Measurements from ENCODE around the gene BOK.

Gene BOK

GRCh38 chr2:241598061-241598460 lies 39.5 kb downstream of the BOK start:
- no peak for DNase-seq (ENCODE audit: low read depth in 2 of 3, low spot score in 1 of 3)

- no peak for DNase-seq (ENCODE audit: low read depth in 2 of 3, low spot score in 1 of 3)
Measured at GRCh38 chr2:241598487-241598886, 39.9 kb downstream of the BOK start.

- DNase-seq (ENCODE audit: low read depth in 2 of 3, low spot score in 1 of 3) = no peak
Measured at GRCh38 chr2:241599615-241600014, 41.1 kb downstream of the BOK start.

- DNase-seq (ENCODE audit: low read depth in 2 of 3, low spot score in 1 of 3) = no peak
Measured at GRCh38 chr2:241601841-241602240, 43.3 kb downstream of the BOK start.

- no peak for DNase-seq (ENCODE audit: low read depth in 2 of 3, low spot score in 1 of 3)
Measured at GRCh38 chr2:241602720-241603119, 44.2 kb downstream of the BOK start.

- no peak for DNase-seq (ENCODE audit: low read depth in 2 of 3, low spot score in 1 of 3)
Measured at GRCh38 chr2:241603686-241604085, 45.1 kb downstream of the BOK start.

- DNase-seq (ENCODE audit: low read depth in 2 of 3, low spot score in 1 of 3) = no peak
Measured at GRCh38 chr2:241606186-241606585, 47.6 kb downstream of the BOK start.

GRCh38 chr2:241607162-241607885 lies 48.8 kb downstream of the BOK start:
- no peak for DNase-seq (ENCODE audit: low read depth in 2 of 3, low spot score in 1 of 3)

- no peak for DNase-seq (ENCODE audit: low read depth in 2 of 3, low spot score in 1 of 3)
Measured at GRCh38 chr2:241608881-241609280, 50.3 kb downstream of the BOK start.

- DNase-seq (ENCODE audit: low read depth in 2 of 3, low spot score in 1 of 3) = peak; percentile 79 to 85 (median 82)
Measured at GRCh38 chr2:241609859-241610793, 51.6 kb downstream of the BOK start.

- DNase-seq (ENCODE audit: low read depth in 2 of 3, low spot score in 1 of 3) = no peak
Measured at GRCh38 chr2:241611062-241611461, 52.5 kb downstream of the BOK start.

- DNase-seq (ENCODE audit: low read depth in 2 of 3, low spot score in 1 of 3) = no peak
Measured at GRCh38 chr2:241612156-241613016, 53.8 kb downstream of the BOK start.

GRCh38 chr2:241613017-241613780 lies 54.7 kb downstream of the BOK start:
- no peak for DNase-seq (ENCODE audit: low read depth in 2 of 3, low spot score in 1 of 3)

- no peak for DNase-seq (ENCODE audit: low read depth in 2 of 3, low spot score in 1 of 3)
Measured at GRCh38 chr2:241615041-241615440, 56.5 kb downstream of the BOK start.

- DNase-seq (ENCODE audit: low read depth in 2 of 3, low spot score in 1 of 3) = no peak
Measured at GRCh38 chr2:241615522-241616052, 57.0 kb downstream of the BOK start.

GRCh38 chr2:241616168-241617125 lies 57.9 kb downstream of the BOK start:
- DNase-seq (ENCODE audit: low read depth in 2 of 3, low spot score in 1 of 3) = no peak

- no peak for DNase-seq (ENCODE audit: low read depth in 2 of 3, low spot score in 1 of 3)
Measured at GRCh38 chr2:241617431-241618154, 59.0 kb downstream of the BOK start.

- DNase-seq (ENCODE audit: low read depth in 2 of 3, low spot score in 1 of 3) = no peak
Measured at GRCh38 chr2:241618296-241618805, 59.8 kb downstream of the BOK start.

Measured in stimulated activated CD4-positive, alpha-beta T cell treated with anti-CD3 and anti-CD28 coated beads, Interleukin-12 subunit alpha, Interleukin-12 subunit beta, amount 100 ng/mL, for 48 hours (primary cell).